GM12801 (cell line): Measurements from ENCODE around the gene FHOD1.

ENCODE experiments used
- CTCF ChIP-seq: IDR thresholded peaks from one replicate; pipeline ENCODE4 v1.5.1; 2011; ENCODE audit warnings: control low read depth; ENCODE audit not compliant: insufficient read length; ENCODE audit errors: extremely low read depth

Gene FHOD1

DNA sequence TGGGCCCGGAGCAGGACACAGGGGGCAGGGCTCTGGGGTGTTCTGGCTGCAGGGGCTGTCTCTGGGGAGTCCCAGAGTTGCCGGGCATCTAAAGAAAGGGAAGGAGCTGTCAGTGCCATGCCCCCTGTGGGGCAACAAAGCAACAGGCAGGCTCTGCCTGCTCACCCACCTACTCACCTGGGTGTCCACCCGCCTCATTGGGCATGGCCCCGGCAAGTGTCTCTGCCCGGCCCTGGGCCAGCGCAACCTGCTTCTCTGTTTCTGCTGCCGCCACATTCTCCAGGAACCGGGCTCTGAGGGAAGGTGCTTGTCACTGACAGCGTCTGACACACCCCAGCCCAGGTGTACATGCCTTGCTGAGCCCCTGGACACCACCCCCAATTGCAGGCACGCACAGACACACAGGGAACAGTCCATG is 13.1 kb downstream of the FHOD1 start:
- TF ChIP-seq CTCF = no peak

GRCh38 chr16:67233596-67233995 is 13.7 kb downstream of the FHOD1 start:
- TF ChIP-seq CTCF = no peak

- TF ChIP-seq CTCF = no peak
Measured at GRCh38 chr16:67230809-67231660, 16.2 kb downstream of the FHOD1 start.

- TF ChIP-seq CTCF = no peak
Measured at GRCh38 chr16:67229906-67230808, 17.1 kb downstream of the FHOD1 start.

DNA sequence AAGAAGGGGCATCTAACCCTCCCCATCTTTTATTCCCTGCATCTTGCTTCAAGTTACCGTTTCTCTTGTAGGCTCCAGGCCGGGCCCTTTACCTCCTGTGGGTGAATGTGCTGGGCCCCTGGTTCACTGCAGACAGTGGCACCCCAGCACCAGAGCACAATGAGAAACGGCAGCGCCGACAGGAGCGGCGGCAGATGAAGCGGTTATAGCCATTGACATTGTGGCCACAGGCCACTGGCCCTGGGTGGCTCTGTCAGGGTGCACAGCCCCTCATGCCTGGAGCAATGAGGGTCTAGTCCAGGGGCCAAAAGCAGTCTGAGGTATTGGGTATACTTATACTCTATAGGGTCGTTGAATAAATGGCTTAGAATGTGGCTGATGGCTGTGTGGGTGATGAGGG is 18.4 kb downstream of the FHOD1 start:
- TF ChIP-seq CTCF = no peak

- no peak for TF ChIP-seq CTCF
Measured at GRCh38 chr16:67228034-67228785, 19.1 kb downstream of the FHOD1 start.

DNA sequence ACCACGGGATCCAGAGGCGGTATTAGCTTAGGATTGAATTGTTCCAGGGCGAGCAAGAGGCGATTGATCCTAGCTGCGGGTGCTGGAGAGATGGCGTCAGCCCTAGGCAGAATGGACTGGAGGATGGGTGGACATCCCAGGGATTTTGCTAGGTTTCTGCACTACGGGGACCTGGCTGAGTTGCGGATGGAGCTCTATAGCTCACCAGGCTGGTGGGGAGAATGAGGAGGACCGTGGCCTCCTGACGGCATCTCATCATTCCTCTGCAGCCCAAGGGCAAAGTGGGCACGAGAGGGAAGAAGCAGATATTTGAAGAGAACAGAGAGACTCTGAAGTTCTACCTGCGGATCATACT is 19.7 kb downstream of the FHOD1 start:
- no peak for TF ChIP-seq CTCF
